ENCODE measurements around the gene LTB4R2. TPM values are rescaled to one million over a fixed set of nuclear protein-coding genes. Genes with fewer than 3 reads are reported as not detected.

The LTB4R2 gene
- total RNA-seq, 2 experiments from 2014 or later: 15.7 to 37.6 TPM

DNA sequence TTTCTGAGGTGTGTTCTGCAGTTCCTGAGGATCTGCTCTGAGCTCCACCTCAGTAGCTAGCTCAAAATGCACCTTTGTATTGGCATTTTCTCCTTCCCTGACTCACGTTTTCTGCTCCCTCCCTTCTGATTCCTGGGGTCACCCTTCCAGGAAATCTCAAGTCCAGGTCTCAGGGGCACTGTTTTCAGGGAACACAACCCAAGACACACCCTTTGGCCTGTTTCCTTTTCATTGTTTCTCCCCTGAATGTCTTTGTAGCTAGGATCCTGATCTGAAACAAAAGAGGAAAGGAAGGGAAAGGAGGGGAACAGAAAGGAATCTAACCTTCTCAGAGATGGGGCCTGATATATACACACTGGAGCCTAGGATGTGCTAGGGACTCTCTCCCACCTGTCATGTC, 37.2 kb downstream of the LTB4R2 start:
- POLR2A ChIA-PET: interaction anchor here (0.9 to 2.2 kb wide), 2 partner anchors 15 to 39 kb away, joined by 3 to 6 read pairs; no protein-coding TSS in a partner anchor
- Histone ChIP-seq H3K4me2 (ENCODE audit: low read length) (no peak overlapping the region), H4K20me1 (ENCODE audit: insufficient read depth, low read length) (no peaks in the 10 kb centered on the region), H3K4me3 (ENCODE audit: low read depth, low read length, poor library complexity, severe bottlenecking) (no peak overlapping the region), H3K36me3 (ENCODE audit: insufficient read depth, low read length) (no peaks in the 10 kb centered on the region), H3K4me1 (ENCODE audit: insufficient read depth, low read length, poor library complexity, severe bottlenecking) (no peaks in the 10 kb centered on the region), H3K27ac (ENCODE audit: low read depth, low read length, poor library complexity, severe bottlenecking) (no peak overlapping the region), H3K79me2 (ENCODE audit: insufficient read depth, low read depth, low read length) (no peaks in the 10 kb centered on the region), H2AFZ (ENCODE audit: low read length) (no peak overlapping the region), H3K9me2 (ENCODE audit: insufficient read depth, low read length) (no peaks in the 10 kb centered on the region), H3K9me3 (ENCODE audit: low read length) (no peaks in the 10 kb centered on the region)
- CTCF ChIA-PET (ENCODE audit: unreplicated experiment): interaction anchor here (1.1 kb wide), 2 partner anchors 19 to 39 kb away, joined by 3 to 8 read pairs; no protein-coding TSS in a partner anchor
- DNase-seq (ENCODE audit: low spot score): no peak
- intact Hi-C loops (cut with micrococcal nuclease; ENCODE audit: unreplicated experiment): no loop called here
- TF ChIP-seq EZH2phosphoT487 (IDR thresholded peaks at IDR 0.05; ENCODE audit: borderline replicate concordance, low read depth, low read length): no peak
- TF ChIP-seq, protein P1, sequence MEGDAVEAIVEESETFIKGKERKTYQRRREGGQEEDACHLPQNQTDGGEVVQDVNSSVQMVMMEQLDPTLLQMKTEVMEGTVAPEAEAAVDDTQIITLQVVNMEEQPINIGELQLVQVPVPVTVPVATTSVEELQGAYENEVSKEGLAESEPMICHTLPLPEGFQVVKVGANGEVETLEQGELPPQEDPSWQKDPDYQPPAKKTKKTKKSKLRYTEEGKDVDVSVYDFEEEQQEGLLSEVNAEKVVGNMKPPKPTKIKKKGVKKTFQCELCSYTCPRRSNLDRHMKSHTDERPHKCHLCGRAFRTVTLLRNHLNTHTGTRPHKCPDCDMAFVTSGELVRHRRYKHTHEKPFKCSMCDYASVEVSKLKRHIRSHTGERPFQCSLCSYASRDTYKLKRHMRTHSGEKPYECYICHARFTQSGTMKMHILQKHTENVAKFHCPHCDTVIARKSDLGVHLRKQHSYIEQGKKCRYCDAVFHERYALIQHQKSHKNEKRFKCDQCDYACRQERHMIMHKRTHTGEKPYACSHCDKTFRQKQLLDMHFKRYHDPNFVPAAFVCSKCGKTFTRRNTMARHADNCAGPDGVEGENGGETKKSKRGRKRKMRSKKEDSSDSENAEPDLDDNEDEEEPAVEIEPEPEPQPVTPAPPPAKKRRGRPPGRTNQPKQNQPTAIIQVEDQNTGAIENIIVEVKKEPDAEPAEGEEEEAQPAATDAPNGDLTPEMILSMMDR (conservative IDR thresholded peaks at IDR 0.05; ENCODE audit: low read length): no peak
- no TSS peak for BruUV-seq (replicated peaks)

- no peak for DNase-seq (ENCODE audit: low spot score)
- Histone ChIP-seq H3K9me3 (ENCODE audit: low read length) (no peaks in the 10 kb centered on the region), H2AFZ (ENCODE audit: low read length) (no peak overlapping the region), H3K4me2 (ENCODE audit: low read length) (no peak overlapping the region), H3K4me1 (ENCODE audit: insufficient read depth, low read length, poor library complexity, severe bottlenecking) (no peaks in the 10 kb centered on the region), H3K9me2 (ENCODE audit: insufficient read depth, low read length) (no peaks in the 10 kb centered on the region), H3K36me3 (ENCODE audit: insufficient read depth, low read length) (no peaks in the 10 kb centered on the region), H3K79me2 (ENCODE audit: insufficient read depth, low read depth, low read length) (no peaks in the 10 kb centered on the region), H3K4me3 (ENCODE audit: low read depth, low read length, poor library complexity, severe bottlenecking) (no peak overlapping the region), H3K27ac (ENCODE audit: low read depth, low read length, poor library complexity, severe bottlenecking) (no peak overlapping the region), H4K20me1 (ENCODE audit: insufficient read depth, low read length) (no peaks in the 10 kb centered on the region)
- TF ChIP-seq, protein P1 (conservative IDR thresholded peaks at IDR 0.05; ENCODE audit: low read length): 0 out of 2 replicates have a peak, but pooled peaks have one; percentile 20
- TF ChIP-seq EZH2phosphoT487 (IDR thresholded peaks at IDR 0.05; ENCODE audit: borderline replicate concordance, low read depth, low read length): no peak
- no TSS peak for BruUV-seq (replicated peaks)
- intact Hi-C loops (cut with micrococcal nuclease; ENCODE audit: unreplicated experiment): no loop called here
- ChIA-PET CTCF (ENCODE audit: unreplicated experiment) (no interaction called here), POLR2A (interaction anchor here (1.0 kb wide), 1 partner anchor 71 kb away, joined by 5 read pairs; no protein-coding TSS in a partner anchor)
Measured at GRCh38 chr14:24348186-24348585, 38.2 kb downstream of the LTB4R2 start.

DNA sequence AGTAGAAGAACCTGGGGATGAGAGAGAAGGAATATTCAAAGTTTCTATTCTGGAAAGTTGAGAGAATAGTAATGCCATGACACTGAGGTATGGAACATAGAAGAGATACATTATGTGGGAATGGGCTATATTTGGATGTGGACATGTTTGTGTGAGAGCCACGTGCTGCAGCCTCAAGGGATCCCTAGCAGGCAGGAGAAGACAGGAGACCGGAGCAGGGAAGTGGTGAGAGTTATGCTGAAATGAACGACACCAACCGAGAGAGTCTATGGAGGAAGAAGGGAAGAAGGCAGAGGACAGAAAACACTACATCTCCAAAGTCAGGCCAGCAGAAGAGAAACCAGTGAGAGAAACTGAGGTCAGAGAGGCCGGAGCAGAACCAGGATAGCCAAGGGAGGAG, 39.8 kb downstream of the LTB4R2 start:
- Histone ChIP-seq H3K4me2 (ENCODE audit: low read length) (no peak overlapping the region), H3K36me3 (ENCODE audit: insufficient read depth, low read length) (no peaks in the 10 kb centered on the region), H3K4me1 (ENCODE audit: insufficient read depth, low read length, poor library complexity, severe bottlenecking) (no peaks in the 10 kb centered on the region), H2AFZ (ENCODE audit: low read length) (no peak overlapping the region), H3K79me2 (ENCODE audit: insufficient read depth, low read depth, low read length) (no peaks in the 10 kb centered on the region), H3K4me3 (ENCODE audit: low read depth, low read length, poor library complexity, severe bottlenecking) (no peak overlapping the region), H4K20me1 (ENCODE audit: insufficient read depth, low read length) (no peaks in the 10 kb centered on the region), H3K9me3 (ENCODE audit: low read length) (no peaks in the 10 kb centered on the region), H3K9me2 (ENCODE audit: insufficient read depth, low read length) (no peaks in the 10 kb centered on the region), H3K27ac (ENCODE audit: low read depth, low read length, poor library complexity, severe bottlenecking) (no peak overlapping the region)
- TF ChIP-seq, protein P1 (conservative IDR thresholded peaks at IDR 0.05; ENCODE audit: low read length): no peak
- no peak for TF ChIP-seq EZH2phosphoT487 (IDR thresholded peaks at IDR 0.05; ENCODE audit: borderline replicate concordance, low read depth, low read length)
- DNase-seq (ENCODE audit: low spot score): no peak
- no TSS peak for BruUV-seq (replicated peaks)
- ChIA-PET POLR2A (interaction anchor here (0.6 kb wide), 2 partner anchors 8 to 117 kb away, joined by 4 read pairs; partner anchors contain the start of gene GMPR2), CTCF (ENCODE audit: unreplicated experiment) (no interaction called here)
- intact Hi-C loops (cut with micrococcal nuclease; ENCODE audit: unreplicated experiment): no loop called here

Measured in OCI-LY7 (cell line).